Transverse colon (tissue), 4 donors: Measurements from ENCODE around the gene THSD4. TPM values are rescaled to one million over a fixed set of nuclear protein-coding genes. Genes with fewer than 3 reads are reported as not detected.

Source experiments
- DNase-seq: peaks from one replicate; pipeline ENCODE4 v3.0.0-alpha.2; 2019
- H3K27ac ChIP-seq, 4 donors: fragments of 200-600 bp; sonication (generic); 2 replicates each; pipeline ENCODE4 v1.5.1; 2016 to 2018; ENCODE audit warnings: inconsistent platforms in 4 of 4
- H3K27me3 ChIP-seq: fragments of 200-600 bp; sonication (generic); 2 replicates; pipeline ENCODE4 v1.5.1; 2017; ENCODE audit warnings: inconsistent platforms
- H3K36me3 ChIP-seq, 4 donors: fragments of 200-600 bp; sonication (generic); 2 replicates each; pipeline ENCODE4 v1.5.1; 2017 to 2019; ENCODE audit warnings: inconsistent platforms in 4 of 4
- H3K4me1 ChIP-seq, 4 donors: fragments of 200-600 bp; sonication (generic); 2 replicates each; pipeline ENCODE4 v1.5.1; 2017 to 2020; ENCODE audit warnings: inconsistent platforms in 4 of 4
- H3K4me3 ChIP-seq, 4 donors: fragments of 200-600 bp; sonication (generic); 1 replicate in 1 of 4; 2 replicates in 3 of 4; pipeline versions ENCODE4 v1.5.1 to v1.6.1; 2017 to 2019; ENCODE audit warnings: inconsistent platforms in 4 of 4
- H3K9me3 ChIP-seq, 2 donors: fragments of 200-600 bp; sonication (generic); 2 replicates each; pipeline ENCODE4 v1.5.1; 2017 to 2019; ENCODE audit warnings: inconsistent platforms in 2 of 2
- EP300 ChIP-seq: sonication (generic); formaldehyde crosslinking; IDR thresholded peaks from one replicate; pipeline ENCODE4 v1.6.1; 2017; ENCODE audit warnings: antibody characterized with exemption, low read depth
- POLR2A ChIP-seq: fragments of 450-650 bp; IDR thresholded peaks from one replicate; pipeline ENCODE4 v1.6.1; 2016; ENCODE audit warnings: antibody characterized with exemption, mild to moderate bottlenecking, moderate library complexity
- POLR2AphosphoS5 ChIP-seq, 3 donors: sonication (generic); formaldehyde crosslinking; IDR thresholded peaks; one replicate each; pipeline ENCODE4 v1.6.1; 2016; ENCODE audit warnings: antibody characterized with exemption in 3 of 3
- WGBS, 2 donors: methylation state at CpG; one replicate each; pipeline ENCODE4 v1.1.5; 2018; ENCODE audit warnings: low coverage in 1 of 2; 5-methylcytosine and 5-hydroxymethylcytosine counted together
- in situ Hi-C, 4 donors: fragments of 200-750 bp; cut with MboI; loops; one replicate each; pipeline versions ENCODE4 v1.15.0 to v1.15.1; 2017; ENCODE audit warnings: low sequenced_read_pairs in 3 of 4, low pct_ligation_motif_present in 1 of 4, low pct_unique_long_range_greater_than_20kb in 1 of 4
- intact Hi-C: fragments of 100-400 bp; cut with DNase I; formaldehyde crosslinking; loops from one replicate; pipeline ENCODE4 v1.15.1; 2023; ENCODE audit warnings: low total_unique reads
- total RNA-seq, 4 donors: library from RNA; depleted of rRNA; stranded (reverse); fragments of >200 nt; gene quantifications; one replicate each; pipeline ENCODE4 v1.1.0, GENCODE V29; 2016
- TF ChIP-seq, protein P1 (sequence below), 5 experiments: fragments of 200-600 bp in 3 of 5; fragments of 450-650 bp in 2 of 5; sonication (generic) in 3 of 5; IDR thresholded peaks; 1 replicate in 2 of 5; 2 replicates in 3 of 5; pipeline ENCODE4 v1.5.1; 2016 to 2017; ENCODE audit warnings: antibody characterized with exemption in 5 of 5, inconsistent platforms in 3 of 5, mild to moderate bottlenecking in 2 of 5, moderate library complexity in 1 of 5

THSD4 gene
- total RNA-seq, 4 donors from 2014 or later: 13.3 to 57.2 (median 47.4) TPM

DNA sequence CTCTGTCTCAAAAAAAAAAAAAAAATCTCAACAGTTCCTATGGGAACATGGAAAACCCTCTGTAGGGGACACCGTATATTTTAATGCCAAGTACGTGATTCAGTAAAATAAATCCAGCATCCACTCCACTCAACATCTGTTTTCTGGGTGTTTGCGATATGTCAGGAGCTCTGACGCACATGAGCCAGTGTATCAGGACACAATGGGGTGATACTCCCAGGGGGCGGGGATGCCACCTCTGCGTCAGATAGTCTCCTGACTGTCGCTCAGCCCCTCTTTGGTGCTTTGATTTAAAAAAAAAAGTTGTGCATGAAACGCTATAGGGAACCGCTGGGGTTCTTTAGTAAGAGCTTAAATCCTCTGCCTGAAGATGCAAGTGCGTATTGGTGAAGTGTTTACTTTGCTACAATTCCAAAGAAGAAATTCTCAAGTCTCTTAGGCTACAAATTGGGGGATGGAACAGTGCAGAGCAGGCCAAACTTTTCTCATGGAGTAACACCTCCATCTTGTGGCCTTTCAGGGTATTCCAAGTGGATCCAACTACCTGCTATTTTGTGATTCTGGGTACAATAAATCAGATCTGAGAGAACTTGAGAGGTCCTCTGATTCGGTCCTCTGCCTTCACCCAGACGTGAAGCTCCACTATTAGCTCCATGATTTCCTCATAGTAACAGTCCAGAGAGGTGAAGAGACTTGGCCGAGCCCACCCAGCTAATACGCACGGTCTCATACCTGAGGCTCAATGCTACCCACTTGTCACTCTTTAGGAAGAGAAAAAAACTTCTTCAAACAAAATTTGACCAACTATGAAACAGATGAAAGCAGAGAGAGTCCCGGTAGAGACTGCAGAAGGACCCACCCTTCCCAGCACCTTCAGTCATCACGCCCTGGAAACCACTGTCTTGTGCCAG is 685.8 kb downstream of the THSD4 start:
- Histone ChIP-seq H3K27ac (no peak overlapping the region), H3K9me3 (no peaks in the 10 kb centered on the region), H3K27me3 (no peaks in the 10 kb centered on the region), H3K36me3 (no peaks in the 10 kb centered on the region), H3K4me3 (no peak overlapping the region), H3K4me1 (peaks cover 0 to 8% (median 5%) of the 10 kb centered on the region in 4 donors)
- no peak for TF ChIP-seq EP300
- TF ChIP-seq, protein P1, sequence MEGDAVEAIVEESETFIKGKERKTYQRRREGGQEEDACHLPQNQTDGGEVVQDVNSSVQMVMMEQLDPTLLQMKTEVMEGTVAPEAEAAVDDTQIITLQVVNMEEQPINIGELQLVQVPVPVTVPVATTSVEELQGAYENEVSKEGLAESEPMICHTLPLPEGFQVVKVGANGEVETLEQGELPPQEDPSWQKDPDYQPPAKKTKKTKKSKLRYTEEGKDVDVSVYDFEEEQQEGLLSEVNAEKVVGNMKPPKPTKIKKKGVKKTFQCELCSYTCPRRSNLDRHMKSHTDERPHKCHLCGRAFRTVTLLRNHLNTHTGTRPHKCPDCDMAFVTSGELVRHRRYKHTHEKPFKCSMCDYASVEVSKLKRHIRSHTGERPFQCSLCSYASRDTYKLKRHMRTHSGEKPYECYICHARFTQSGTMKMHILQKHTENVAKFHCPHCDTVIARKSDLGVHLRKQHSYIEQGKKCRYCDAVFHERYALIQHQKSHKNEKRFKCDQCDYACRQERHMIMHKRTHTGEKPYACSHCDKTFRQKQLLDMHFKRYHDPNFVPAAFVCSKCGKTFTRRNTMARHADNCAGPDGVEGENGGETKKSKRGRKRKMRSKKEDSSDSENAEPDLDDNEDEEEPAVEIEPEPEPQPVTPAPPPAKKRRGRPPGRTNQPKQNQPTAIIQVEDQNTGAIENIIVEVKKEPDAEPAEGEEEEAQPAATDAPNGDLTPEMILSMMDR (IDR thresholded peaks at IDR 0.05): peak; percentile 77 to 96 (median 81)
- peak; percentile 55 for DNase-seq
- intact Hi-C loops (loop anchor here (10.0 kb wide), 1 partner anchor 56 kb away; no protein-coding TSS in a partner anchor), in situ Hi-C loops (loop anchor here in 2 of 4 donors (10.0 to 25.0 kb wide), 3 partner anchors 346 to 361 kb away; no protein-coding TSS in a partner anchor)
- WGBS, 2 donors: 58 to 60% methylated on average over 14 to 17 of the region's 17 CpGs

DNA sequence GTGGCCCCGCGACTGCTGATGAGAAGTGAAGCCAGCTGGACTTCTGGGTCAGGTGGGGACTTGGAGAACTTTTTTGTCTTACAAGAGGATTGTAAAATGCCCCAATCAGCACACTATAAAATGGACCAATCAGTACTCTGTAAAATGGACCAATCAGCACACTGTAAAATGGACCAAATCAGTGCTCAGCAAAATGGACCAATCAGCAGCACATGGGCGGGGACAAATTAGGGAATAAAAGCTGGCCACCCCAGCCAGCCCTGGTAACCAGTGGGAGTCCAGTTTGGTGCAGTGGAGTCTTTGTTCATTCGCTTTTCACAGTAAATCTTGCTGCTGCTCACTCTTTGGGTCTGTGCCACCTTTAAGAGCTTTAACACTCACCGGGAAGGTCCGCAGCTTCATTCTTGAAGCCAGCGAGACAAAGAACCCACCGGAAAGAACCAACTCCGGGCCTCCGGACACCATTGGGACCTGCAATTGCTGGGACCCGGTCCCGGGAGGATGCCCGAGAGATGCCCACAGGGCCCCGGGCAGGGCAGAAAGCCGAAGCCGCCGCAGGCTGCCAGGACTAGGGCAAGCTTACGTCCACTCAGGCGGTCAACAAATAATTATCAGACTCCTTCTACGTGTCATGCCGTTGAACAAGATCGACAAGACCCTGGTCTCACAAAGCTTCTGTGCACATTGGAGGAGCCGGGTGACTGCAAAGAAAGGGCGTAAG is 686.8 kb downstream of the THSD4 start:
- H3K4me1 ChIP-seq: peaks cover 0 to 8% (median 5%) of the 10 kb centered on the region in 4 donors
- H3K36me3 ChIP-seq: no peaks in the 10 kb centered on the region
- H3K27me3 ChIP-seq: no peaks in the 10 kb centered on the region
- no peaks in the 10 kb centered on the region for H3K9me3 ChIP-seq
- WGBS, 2 donors: 94% methylated on average over 11 to 24 of the region's 24 CpGs
- H3K4me3 ChIP-seq: no peak overlapping the region
- intact Hi-C loops (loop anchor here (10.0 kb wide), 1 partner anchor 57 kb away; no protein-coding TSS in a partner anchor), in situ Hi-C loops (loop anchor here in 2 of 4 donors (10.0 to 25.0 kb wide), 3 partner anchors 347 to 360 kb away; no protein-coding TSS in a partner anchor)
- DNase-seq: no peak
- H3K27ac ChIP-seq: no peak overlapping the region
- TF ChIP-seq, protein P1 (IDR thresholded peaks at IDR 0.05): no peak
- TF ChIP-seq POLR2AphosphoS5 (IDR thresholded peaks at IDR 0.05): no peak
- TF ChIP-seq POLR2A: no peak
- TF ChIP-seq EP300: no peak

DNA sequence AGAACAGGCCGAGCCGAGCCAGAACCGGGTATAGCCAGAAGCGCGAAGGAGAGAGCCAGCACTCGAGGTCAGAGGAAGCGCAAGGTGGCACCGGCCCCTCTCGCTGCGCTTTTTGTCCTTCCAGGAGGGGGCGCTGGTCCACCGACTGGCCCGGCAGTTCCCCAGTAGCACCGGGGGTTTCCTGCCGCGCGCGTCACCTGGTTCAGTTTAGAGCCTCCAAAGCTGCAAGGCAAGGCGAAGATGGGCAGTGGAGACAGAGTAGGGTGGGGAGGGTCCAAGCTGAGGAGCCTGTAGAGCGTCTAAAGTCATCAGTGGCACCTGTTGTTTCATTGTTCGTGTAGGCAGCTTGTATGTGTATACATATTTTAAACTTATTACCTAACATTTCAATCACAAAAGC is 687.5 kb downstream of the THSD4 start:
- intact Hi-C loops: loop anchor here (10.0 kb wide), 1 partner anchor 58 kb away; no protein-coding TSS in a partner anchor
- no peak for DNase-seq

More for the DNA sequence above, 687.5 kb downstream of the THSD4 start:
- Histone ChIP-seq H3K27ac (no peak overlapping the region), H3K36me3 (no peaks in the 10 kb centered on the region), H3K4me3 (no peak overlapping the region), H3K9me3 (no peaks in the 10 kb centered on the region), H3K4me1 (peaks cover 0 to 8% (median 5%) of the 10 kb centered on the region in 4 donors), H3K27me3 (no peaks in the 10 kb centered on the region)
- TF ChIP-seq, protein P1 (IDR thresholded peaks at IDR 0.05): peak in 2 of 5 experiments; percentile 24 to 32
- TF ChIP-seq POLR2AphosphoS5 (IDR thresholded peaks at IDR 0.05) (no peak), EP300 (no peak), POLR2A (no peak)
- in situ Hi-C loops: loop anchor here in 2 of 4 donors (10.0 to 25.0 kb wide), 3 partner anchors 348 to 360 kb away; no protein-coding TSS in a partner anchor
- WGBS, 2 donors: 64 to 84% methylated on average over 13 to 21 of the region's 21 CpGs
